ENCODE data around the gene ZNF605.

ZNF605 gene

DNA sequence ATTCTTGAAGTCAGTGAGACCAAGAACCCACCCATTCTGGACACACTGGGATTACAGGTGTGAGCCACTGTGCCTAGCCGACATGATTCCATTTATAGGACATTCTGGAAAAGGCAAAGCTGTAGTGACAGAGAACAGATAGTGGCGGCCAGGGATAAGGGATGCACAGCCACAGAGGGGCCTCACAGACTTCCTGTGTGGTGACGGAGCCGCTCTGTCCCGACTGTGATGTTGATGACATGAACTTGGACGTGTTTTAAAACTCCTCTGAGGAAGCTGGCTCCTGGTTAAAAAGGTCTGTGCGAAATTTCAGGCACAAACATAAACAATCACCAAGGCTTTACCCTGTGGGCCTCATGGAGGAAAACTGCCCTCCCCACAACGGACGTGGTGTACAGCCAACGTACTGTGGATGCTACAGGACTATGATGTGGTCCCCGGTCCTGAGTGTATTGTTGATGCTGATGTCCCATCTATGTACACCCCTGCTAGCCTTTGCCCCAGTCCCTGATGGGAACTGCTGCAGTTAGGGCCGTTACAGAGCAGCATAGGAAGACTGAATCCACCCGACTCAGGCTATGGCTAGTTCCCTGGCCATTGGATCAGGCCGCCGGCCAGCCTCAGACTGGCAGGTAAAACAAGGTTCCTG is 15.9 kb downstream of the ZNF605 start:
- TF ChIP-seq SIN3A (IDR thresholded peaks at IDR 0.05; ENCODE audit: borderline replicate concordance, insufficient read depth, low read length) (no peak), POLR2AphosphoS5 (IDR thresholded peaks at IDR 0.05; ENCODE audit: low read depth, low read length) (no peak), FOXP2 (optimal IDR thresholded peaks at IDR 0.05; ENCODE audit: borderline replicate concordance, extremely low read depth, extremely low read length, insufficient read depth) (no peak), TAF1 (IDR thresholded peaks at IDR 0.05; ENCODE audit: borderline replicate concordance, insufficient read depth, low read length) (no peak)
- TF ChIP-seq, protein P1, sequence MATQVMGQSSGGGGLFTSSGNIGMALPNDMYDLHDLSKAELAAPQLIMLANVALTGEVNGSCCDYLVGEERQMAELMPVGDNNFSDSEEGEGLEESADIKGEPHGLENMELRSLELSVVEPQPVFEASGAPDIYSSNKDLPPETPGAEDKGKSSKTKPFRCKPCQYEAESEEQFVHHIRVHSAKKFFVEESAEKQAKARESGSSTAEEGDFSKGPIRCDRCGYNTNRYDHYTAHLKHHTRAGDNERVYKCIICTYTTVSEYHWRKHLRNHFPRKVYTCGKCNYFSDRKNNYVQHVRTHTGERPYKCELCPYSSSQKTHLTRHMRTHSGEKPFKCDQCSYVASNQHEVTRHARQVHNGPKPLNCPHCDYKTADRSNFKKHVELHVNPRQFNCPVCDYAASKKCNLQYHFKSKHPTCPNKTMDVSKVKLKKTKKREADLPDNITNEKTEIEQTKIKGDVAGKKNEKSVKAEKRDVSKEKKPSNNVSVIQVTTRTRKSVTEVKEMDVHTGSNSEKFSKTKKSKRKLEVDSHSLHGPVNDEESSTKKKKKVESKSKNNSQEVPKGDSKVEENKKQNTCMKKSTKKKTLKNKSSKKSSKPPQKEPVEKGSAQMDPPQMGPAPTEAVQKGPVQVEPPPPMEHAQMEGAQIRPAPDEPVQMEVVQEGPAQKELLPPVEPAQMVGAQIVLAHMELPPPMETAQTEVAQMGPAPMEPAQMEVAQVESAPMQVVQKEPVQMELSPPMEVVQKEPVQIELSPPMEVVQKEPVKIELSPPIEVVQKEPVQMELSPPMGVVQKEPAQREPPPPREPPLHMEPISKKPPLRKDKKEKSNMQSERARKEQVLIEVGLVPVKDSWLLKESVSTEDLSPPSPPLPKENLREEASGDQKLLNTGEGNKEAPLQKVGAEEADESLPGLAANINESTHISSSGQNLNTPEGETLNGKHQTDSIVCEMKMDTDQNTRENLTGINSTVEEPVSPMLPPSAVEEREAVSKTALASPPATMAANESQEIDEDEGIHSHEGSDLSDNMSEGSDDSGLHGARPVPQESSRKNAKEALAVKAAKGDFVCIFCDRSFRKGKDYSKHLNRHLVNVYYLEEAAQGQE (IDR thresholded peaks at IDR 0.05; ENCODE audit: insufficient read depth in 1 of 2, low read depth in 2 of 2, low read length in 2 of 2): no peak

DNA sequence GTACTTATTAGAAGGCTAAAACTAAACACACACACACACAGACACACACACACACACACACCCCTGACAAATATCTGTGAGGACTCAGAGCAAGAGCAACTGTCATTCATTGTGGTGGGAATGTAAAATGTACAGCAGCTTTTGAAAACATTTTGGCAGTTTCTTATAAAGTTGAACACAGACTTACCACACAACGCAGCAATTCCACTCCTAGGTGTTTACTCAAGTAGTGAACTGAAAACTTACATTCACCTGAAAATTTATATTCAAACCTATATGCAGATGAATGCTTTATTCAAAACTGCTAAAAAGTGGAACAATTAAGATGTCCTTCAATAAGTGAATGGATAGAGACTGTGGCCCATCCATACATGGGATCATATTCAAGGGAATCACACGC is 18.6 kb downstream of the ZNF605 start:
- TF ChIP-seq POLR2AphosphoS5 (IDR thresholded peaks at IDR 0.05; ENCODE audit: low read depth, low read length) (no peak), SIN3A (IDR thresholded peaks at IDR 0.05; ENCODE audit: borderline replicate concordance, insufficient read depth, low read length) (no peak), TAF1 (IDR thresholded peaks at IDR 0.05; ENCODE audit: borderline replicate concordance, insufficient read depth, low read length) (no peak), FOXP2 (optimal IDR thresholded peaks at IDR 0.05; ENCODE audit: borderline replicate concordance, extremely low read depth, extremely low read length, insufficient read depth) (no peak)
- TF ChIP-seq, protein P1 (IDR thresholded peaks at IDR 0.05; ENCODE audit: insufficient read depth in 1 of 2, low read depth in 2 of 2, low read length in 2 of 2): no peak

DNA sequence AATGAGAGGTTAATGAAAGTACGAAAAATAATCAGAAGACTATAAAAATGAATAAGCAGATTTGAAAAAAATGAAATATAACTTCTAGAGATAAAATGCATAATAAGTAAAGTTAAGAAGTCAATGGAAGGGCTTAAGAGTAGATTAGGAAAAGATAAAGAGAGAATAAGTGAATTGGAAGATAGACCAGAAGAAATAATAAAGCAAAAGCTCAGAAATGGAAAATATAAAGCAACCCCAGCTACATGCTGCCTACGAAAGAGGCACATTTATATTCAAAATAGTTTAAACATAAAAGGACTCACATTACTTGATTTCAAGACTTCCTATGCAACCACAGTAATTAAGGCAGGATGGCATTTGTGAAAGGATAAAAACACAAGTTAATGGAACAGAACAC is 19.9 kb downstream of the ZNF605 start:
- no peak for TF ChIP-seq FOXP2 (optimal IDR thresholded peaks at IDR 0.05; ENCODE audit: borderline replicate concordance, extremely low read depth, extremely low read length, insufficient read depth)
- no peak for TF ChIP-seq POLR2AphosphoS5 (IDR thresholded peaks at IDR 0.05; ENCODE audit: low read depth, low read length)
- TF ChIP-seq, protein P1 (IDR thresholded peaks at IDR 0.05; ENCODE audit: insufficient read depth in 1 of 2, low read depth in 2 of 2, low read length in 2 of 2): no peak
- no peak for TF ChIP-seq SIN3A (IDR thresholded peaks at IDR 0.05; ENCODE audit: borderline replicate concordance, insufficient read depth, low read length)
- no peak for TF ChIP-seq TAF1 (IDR thresholded peaks at IDR 0.05; ENCODE audit: borderline replicate concordance, insufficient read depth, low read length)

DNA sequence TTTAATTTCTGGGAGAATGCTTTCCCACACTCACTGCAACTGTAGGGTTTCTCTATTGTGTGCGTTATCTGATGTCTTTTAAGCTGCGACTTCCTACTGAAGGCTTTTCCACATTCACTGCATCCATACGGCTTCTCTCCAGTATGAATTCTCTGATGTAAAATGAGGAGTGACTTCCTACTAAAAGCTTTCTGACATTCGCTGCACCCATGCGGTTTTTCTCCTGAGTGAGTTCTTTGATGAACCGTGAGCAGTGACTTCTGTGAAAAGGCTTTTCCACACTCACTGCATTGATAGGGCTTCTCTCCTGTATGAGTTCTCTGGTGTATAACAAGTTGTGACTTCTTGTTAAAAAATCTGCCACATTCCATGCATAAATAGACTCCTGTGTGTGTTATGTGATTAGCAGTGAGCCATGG is 29.7 kb downstream of the ZNF605 start:
- TF ChIP-seq TAF1 (IDR thresholded peaks at IDR 0.05; ENCODE audit: borderline replicate concordance, insufficient read depth, low read length) (no peak), FOXP2 (optimal IDR thresholded peaks at IDR 0.05; ENCODE audit: borderline replicate concordance, extremely low read depth, extremely low read length, insufficient read depth) (no peak), SIN3A (IDR thresholded peaks at IDR 0.05; ENCODE audit: borderline replicate concordance, insufficient read depth, low read length) (no peak), POLR2AphosphoS5 (IDR thresholded peaks at IDR 0.05; ENCODE audit: low read depth, low read length) (no peak)
- TF ChIP-seq, protein P1 (IDR thresholded peaks at IDR 0.05; ENCODE audit: insufficient read depth in 1 of 2, low read depth in 2 of 2, low read length in 2 of 2): no peak

Data from PFSK-1 (cell line).